Pancreas (tissue), 10 donors: ENCODE measurements around the gene KIAA1755. TPM values are rescaled to one million over a fixed set of nuclear protein-coding genes. Genes with fewer than 3 reads are reported as not detected.

Experiments used
- ATAC-seq, 4 donors: fragments of 200-7000 bp; cut with Tn5 transposase; one replicate each; pipeline versions ENCODE4 v1.8.0 to v1.9.1; 2020; ENCODE audit warnings: mild to moderate bottlenecking in 4 of 4, moderate library complexity in 4 of 4
- DNase-seq, 6 donors: peaks; one replicate each; pipeline ENCODE4 v3.0.0-alpha.2; 2020
- FAIRE-seq: peaks from 2 replicates; lab custom pipeline; 2012; peaks lifted over from hg19 to GRCh38; lab: Jason Lieb, UNC
- H3K27ac ChIP-seq, 4 donors: fragments of 200-600 bp; sonication (generic); 1 replicate in 3 of 4; 2 replicates in 1 of 4; pipeline versions ENCODE4 v1.5.0 to v1.8.0; 2020
- H3K27me3 ChIP-seq, 4 donors: fragments of 200-600 bp; one replicate each; pipeline ENCODE4 v1.8.0; 2021
- H3K36me3 ChIP-seq, 3 donors: fragments of 200-600 bp; sonication (generic) in 1 of 3; one replicate each; pipeline versions ENCODE4 v1.5.0 to v1.8.0; 2020 to 2021
- H3K4me1 ChIP-seq, 3 donors: fragments of 200-600 bp; one replicate each; pipeline ENCODE4 v1.8.0; 2021
- H3K4me3 ChIP-seq, 4 donors: fragments of 200-600 bp; sonication (generic) in 2 of 4; one replicate each; pipeline versions ENCODE4 v1.5.0 to v1.8.0; 2020 to 2021
- H3K9me3 ChIP-seq, 4 donors: fragments of 200-600 bp; one replicate each; pipeline ENCODE4 v1.8.0; 2021
- WGBS, 2 donors: extraction: QIAGEN DNeasy Blood & Tissue Kit; methylation state at CpG; one replicate each; pipeline ENCODE4 v1.1.7; 2013; 5-methylcytosine and 5-hydroxymethylcytosine counted together
- intact Hi-C, 3 donors: fragments of 100-400 bp; cut with DNase I; formaldehyde crosslinking; loops; one replicate each; pipeline versions ENCODE4 v1.11.1 to v1.14.2; 2022
- polyA plus RNA-seq, 2 donors: library from polyadenylated mRNA; stranded (reverse); fragments of 200-250 nt; gene quantifications; one replicate each; pipeline ENCODE4 v1.2.3, GENCODE V29; 2013
- total RNA-seq, 6 donors: library from RNA; stranded (reverse); fragmentation: NEBNext Ultra II Directional in 4 of 6; extraction: Animal tissue kit (Norgen Biotek cat#: 25700) in 4 of 6; gene quantifications; one replicate each; pipeline versions ENCODE4 v1.2.1 to v1.2.4, GENCODE V29; 2021 to 2023
- TF ChIP-seq, protein P1 (sequence below), 4 donors: fragments of 200-600 bp; sonication (generic) in 3 of 4; IDR thresholded peaks; one replicate each; pipeline versions ENCODE4 v1.5.0 to v1.8.0; 2021; ENCODE audit warnings: antibody characterized with exemption in 4 of 4
- donor health status: healthy with polysubstance abuse.
- donor health status: DM: no; HTN: no; CAD: no; lungs with moderate emphysema.
- donor health status: DM: no; HTN: no; CAD: no.
- donor health status: control.
- donor health status: control.
- donor health status: Bipolar disorder and iron deficiency.
- donor health status: DM: yes; HTN: yes; CAD: no.
- donor health status: DM: no; HTN: no; CAD: no.
- donor health status: DM: no; HTN: no; CAD: no.
- donor health status: DM: yes; HTN: yes; CAD: no.

The KIAA1755 gene
- total and polyA plus RNA-seq, 8 donors: 0.24 to 2.5 (median 0.96) TPM

DNA sequence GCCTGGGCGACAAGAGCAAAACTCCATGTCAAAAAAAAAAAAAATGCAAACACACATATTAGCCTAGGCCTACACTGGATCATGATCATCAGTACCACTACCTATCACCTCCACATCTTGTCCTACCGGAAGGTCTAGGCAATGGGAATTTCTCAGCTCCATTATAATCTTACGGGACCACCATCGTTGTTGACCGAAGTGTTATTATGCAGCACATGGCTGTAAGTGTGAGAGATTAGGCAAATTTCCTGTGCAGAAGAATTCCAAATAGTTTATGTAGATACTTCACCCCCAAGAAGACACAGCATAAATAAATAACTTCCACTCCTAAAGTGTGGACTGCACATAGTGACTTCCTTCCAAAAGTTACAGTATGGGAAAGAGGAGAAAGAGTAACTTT, 16.8 kb upstream of the KIAA1755 start:
- no peaks in the 10 kb centered on the region for H3K9me3 ChIP-seq
- no peak overlapping the region for H3K27ac ChIP-seq
- H3K27me3 ChIP-seq: no peaks in the 10 kb centered on the region
- DNase-seq (no peak), FAIRE-seq (no peak), ATAC-seq (no peak)
- H3K4me1 ChIP-seq: no peaks in the 10 kb centered on the region
- no peaks in the 10 kb centered on the region for H3K36me3 ChIP-seq
- TF ChIP-seq, protein P1, sequence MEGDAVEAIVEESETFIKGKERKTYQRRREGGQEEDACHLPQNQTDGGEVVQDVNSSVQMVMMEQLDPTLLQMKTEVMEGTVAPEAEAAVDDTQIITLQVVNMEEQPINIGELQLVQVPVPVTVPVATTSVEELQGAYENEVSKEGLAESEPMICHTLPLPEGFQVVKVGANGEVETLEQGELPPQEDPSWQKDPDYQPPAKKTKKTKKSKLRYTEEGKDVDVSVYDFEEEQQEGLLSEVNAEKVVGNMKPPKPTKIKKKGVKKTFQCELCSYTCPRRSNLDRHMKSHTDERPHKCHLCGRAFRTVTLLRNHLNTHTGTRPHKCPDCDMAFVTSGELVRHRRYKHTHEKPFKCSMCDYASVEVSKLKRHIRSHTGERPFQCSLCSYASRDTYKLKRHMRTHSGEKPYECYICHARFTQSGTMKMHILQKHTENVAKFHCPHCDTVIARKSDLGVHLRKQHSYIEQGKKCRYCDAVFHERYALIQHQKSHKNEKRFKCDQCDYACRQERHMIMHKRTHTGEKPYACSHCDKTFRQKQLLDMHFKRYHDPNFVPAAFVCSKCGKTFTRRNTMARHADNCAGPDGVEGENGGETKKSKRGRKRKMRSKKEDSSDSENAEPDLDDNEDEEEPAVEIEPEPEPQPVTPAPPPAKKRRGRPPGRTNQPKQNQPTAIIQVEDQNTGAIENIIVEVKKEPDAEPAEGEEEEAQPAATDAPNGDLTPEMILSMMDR (IDR thresholded peaks at IDR 0.05): no peak
- H3K4me3 ChIP-seq: no peak overlapping the region
- WGBS, 2 donors: 84 to 93% methylated on average over 5 of the region's 5 CpGs
- intact Hi-C loops: no loop called here

DNA sequence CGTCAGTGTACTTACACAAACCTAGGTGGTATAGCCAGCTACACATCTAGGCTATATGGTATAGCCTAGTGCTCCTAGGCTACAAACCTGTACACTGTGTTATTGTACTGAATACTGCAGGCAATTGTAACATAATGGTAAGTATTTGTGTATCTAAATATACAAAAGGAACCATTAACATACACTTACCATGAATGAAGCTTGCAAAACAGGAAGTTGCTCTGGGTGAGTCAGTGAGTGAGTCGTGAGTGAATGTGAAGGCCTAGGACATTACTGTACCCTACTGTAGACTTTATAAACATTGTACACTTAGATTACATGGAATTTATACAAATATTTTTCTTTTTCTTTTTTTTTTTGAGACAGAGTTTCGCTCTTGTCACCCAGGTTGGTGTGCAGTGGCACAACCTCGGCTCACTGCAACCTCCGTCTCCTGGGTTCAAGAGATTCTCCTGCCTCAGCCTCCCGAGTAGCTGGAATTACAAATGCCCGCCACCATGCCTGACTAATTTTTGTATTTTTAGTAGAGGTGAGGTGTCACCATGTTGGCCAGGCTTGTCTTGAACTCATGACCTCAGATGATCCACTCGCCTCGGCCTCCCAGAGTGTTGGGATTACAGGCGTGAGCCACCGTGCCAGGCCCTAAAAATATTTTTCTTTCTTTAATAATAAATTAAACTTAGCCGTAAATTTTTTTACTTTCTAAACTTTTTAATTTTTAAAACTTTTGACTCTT, 15.4 kb upstream of the KIAA1755 start:
- intact Hi-C loops: no loop called here
- 85 to 90% methylated on average over 12 of the region's 12 CpGs for WGBS, 2 donors
- no peak for ATAC-seq
- H3K9me3 ChIP-seq: no peaks in the 10 kb centered on the region
- TF ChIP-seq, protein P1 (IDR thresholded peaks at IDR 0.05): no peak
- DNase-seq: no peak
- H3K27me3 ChIP-seq: no peaks in the 10 kb centered on the region
- H3K27ac ChIP-seq: no peak overlapping the region
- H3K36me3 ChIP-seq: no peaks in the 10 kb centered on the region
- FAIRE-seq: no peak
- H3K4me3 ChIP-seq: no peak overlapping the region
- no peaks in the 10 kb centered on the region for H3K4me1 ChIP-seq

DNA sequence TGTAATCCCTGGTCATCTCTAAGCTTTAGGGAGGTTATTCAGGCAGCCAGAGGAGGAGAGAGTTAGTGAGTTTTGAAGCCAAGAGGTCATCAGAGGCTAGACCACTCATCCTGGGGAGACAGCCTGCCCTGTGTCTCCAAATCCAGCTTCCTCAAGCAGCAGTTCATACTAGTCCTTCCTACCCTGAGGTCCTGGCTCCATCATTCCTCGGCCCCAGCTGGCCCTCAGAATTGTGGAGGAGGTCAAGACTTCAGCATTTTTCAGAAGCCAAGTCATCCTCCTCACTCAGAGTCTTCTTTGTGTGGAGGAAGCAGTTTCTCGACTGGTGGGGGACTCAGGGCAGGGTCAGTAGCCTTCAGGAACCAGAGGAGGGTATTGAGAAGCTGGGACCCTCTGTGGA, 12.4 kb upstream of the KIAA1755 start:
- no peaks in the 10 kb centered on the region for H3K9me3 ChIP-seq
- H3K4me3 ChIP-seq: no peak overlapping the region
- DNase-seq: no peak
- intact Hi-C loops: no loop called here
- TF ChIP-seq, protein P1 (IDR thresholded peaks at IDR 0.05): no peak
- ATAC-seq: peak in 2 of 4 donors; percentile 8 to 66
- no peaks in the 10 kb centered on the region for H3K4me1 ChIP-seq
- H3K36me3 ChIP-seq: no peaks in the 10 kb centered on the region
- no peak overlapping the region for H3K27ac ChIP-seq
- WGBS, 2 donors: 58 to 60% methylated on average over 2 of the region's 2 CpGs
- FAIRE-seq: no peak
- H3K27me3 ChIP-seq: no peaks in the 10 kb centered on the region

DNA sequence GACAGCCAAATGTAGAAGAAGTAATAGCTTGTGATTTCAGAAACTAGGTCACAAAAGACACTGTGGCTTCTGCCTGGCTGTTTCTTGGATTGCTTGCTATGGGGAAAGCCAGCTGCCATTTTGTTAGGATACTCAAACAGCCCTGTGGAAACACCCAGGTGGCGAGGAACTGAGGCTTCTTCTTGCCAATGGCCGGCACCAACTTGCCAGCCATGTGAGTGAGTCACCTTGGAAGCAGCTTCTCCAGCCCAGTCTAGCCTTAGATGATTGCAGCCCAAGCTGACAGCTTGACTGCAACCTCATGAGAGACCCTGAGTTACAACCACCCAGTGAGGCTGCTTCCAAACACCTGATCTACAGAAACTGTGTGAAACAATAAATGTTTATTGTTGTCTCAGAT, 11.9 kb upstream of the KIAA1755 start:
- TF ChIP-seq, protein P1 (IDR thresholded peaks at IDR 0.05): no peak
- intact Hi-C loops: no loop called here
- Histone ChIP-seq H3K27me3 (no peaks in the 10 kb centered on the region), H3K9me3 (no peaks in the 10 kb centered on the region), H3K36me3 (no peaks in the 10 kb centered on the region), H3K27ac (no peak overlapping the region), H3K4me3 (no peak overlapping the region), H3K4me1 (no peaks in the 10 kb centered on the region)
- 81 to 89% methylated on average over 2 of the region's 2 CpGs for WGBS, 2 donors
- no peak for FAIRE-seq
- no peak for ATAC-seq
- no peak for DNase-seq

DNA sequence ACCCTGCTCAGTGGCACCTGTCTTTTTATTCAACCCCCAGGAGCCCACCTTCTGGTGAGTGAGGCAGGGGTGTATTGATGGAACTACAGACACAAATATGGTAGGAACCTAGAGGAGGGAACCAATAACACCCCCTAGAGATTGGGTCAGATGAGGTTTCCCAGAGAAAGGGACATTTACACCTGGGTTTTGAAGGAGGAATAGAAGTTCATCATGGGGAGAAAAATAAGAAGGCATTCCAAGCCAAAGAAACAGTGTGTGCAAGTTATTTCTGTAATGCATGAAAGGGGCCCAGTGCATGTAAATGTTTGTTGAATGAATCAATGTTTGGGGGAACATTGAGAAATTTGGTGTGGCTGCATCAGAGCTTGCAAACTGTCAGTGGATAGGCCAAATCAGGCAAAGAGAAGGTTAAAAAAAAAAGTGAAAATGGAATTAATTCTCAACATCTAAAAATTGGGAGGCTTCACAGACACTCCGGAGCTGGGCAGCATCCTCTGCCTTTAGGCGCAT, 11.1 kb upstream of the KIAA1755 start:
- no peak overlapping the region for H3K27ac ChIP-seq
- intact Hi-C loops: no loop called here
- no peak overlapping the region for H3K4me3 ChIP-seq
- FAIRE-seq (no peak), ATAC-seq (no peak), DNase-seq (no peak)
- no peaks in the 10 kb centered on the region for H3K9me3 ChIP-seq
- no peaks in the 10 kb centered on the region for H3K4me1 ChIP-seq
- no peaks in the 10 kb centered on the region for H3K27me3 ChIP-seq
- TF ChIP-seq, protein P1 (IDR thresholded peaks at IDR 0.05): no peak
- no peaks in the 10 kb centered on the region for H3K36me3 ChIP-seq
- 81 to 94% methylated on average over 2 of the region's 2 CpGs for WGBS, 2 donors
